Cardiac septum (tissue), 1 donor: ENCODE results near the gene SGCB. TPM values are rescaled to one million over a fixed set of nuclear protein-coding genes. Genes with fewer than 3 reads are reported as not detected.

ENCODE experiments used
- DNase-seq: peaks from one replicate; pipeline ENCODE4 v3.0.0-alpha.2; 2020; ENCODE audit warnings: low spot score
- intact Hi-C: fragments of 100-400 bp; cut with DNase I; formaldehyde crosslinking; loops from one replicate; pipeline ENCODE4 v1.14.0; 2022
- total RNA-seq: library from RNA; stranded (reverse); fragmentation: NEBNext Ultra II Directional; extraction: Animal tissue kit (Norgen Biotek cat#: 25700); gene quantifications from one replicate; pipeline ENCODE4 v1.2.1, GENCODE V29; 2021
- donor health status: DM: no; HTN: no; CAD: no.

Gene SGCB
- total RNA-seq, 1 donor from 2014 or later: 92.1 TPM

GRCh38 chr4:52032005-52032404, 6.1 kb downstream of the SGCB start:
- intact Hi-C loops: no loop called here
- no peak for DNase-seq

- DNase-seq: no peak
- intact Hi-C loops: loop anchor here (10.0 kb wide), 1 partner anchor 134 kb away; no protein-coding TSS in a partner anchor
Observed at GRCh38 chr4:52028970-52029369, 9.1 kb downstream of the SGCB start.

- intact Hi-C loops: loop anchor here (10.0 kb wide), 1 partner anchor 125 kb away; no protein-coding TSS in a partner anchor
Observed at GRCh38 chr4:52019936-52020657, 18.0 kb downstream of the SGCB start, which contains the start of gene LRRC66. TSS of gene LRRC66 (minus strand) at chr4:52020363. CDS start at chr4:52017613, 2,750 bp downstream.

GRCh38 chr4:52017814-52018213, 20.3 kb downstream of the SGCB start:
- intact Hi-C loops: no loop called here

More at GRCh38 chr4:52019936-52020657, 18.0 kb downstream of the SGCB start, which contains the start of gene LRRC66:
- no peak for DNase-seq

GRCh38 chr4:52016981-52017380, 21.1 kb downstream of the SGCB start:
- intact Hi-C loops: no loop called here
- DNase-seq: no peak

More at GRCh38 chr4:52017814-52018213, 20.3 kb downstream of the SGCB start:
- DNase-seq: no peak

GRCh38 chr4:52015366-52015765, 22.7 kb downstream of the SGCB start:
- DNase-seq: no peak
- intact Hi-C loops: no loop called here

GRCh38 chr4:52014903-52015302, 23.2 kb downstream of the SGCB start:
- intact Hi-C loops: no loop called here
- DNase-seq: no peak

GRCh38 chr4:52012651-52013050, 25.4 kb downstream of the SGCB start:
- no peak for DNase-seq
- intact Hi-C loops: no loop called here

- intact Hi-C loops: no loop called here
- DNase-seq: no peak
Observed at GRCh38 chr4:52010986-52011385, 27.1 kb downstream of the SGCB start.

GRCh38 chr4:52006887-52007286, 31.2 kb downstream of the SGCB start:
- intact Hi-C loops: no loop called here
- DNase-seq: no peak

GRCh38 chr4:52005604-52006273, 32.4 kb downstream of the SGCB start:
- intact Hi-C loops: no loop called here
- DNase-seq: no peak

GRCh38 chr4:52004414-52004813, 33.7 kb downstream of the SGCB start:
- DNase-seq: no peak
- intact Hi-C loops: no loop called here

- intact Hi-C loops: no loop called here
- DNase-seq: no peak
Observed at GRCh38 chr4:52001616-52002015, 36.5 kb downstream of the SGCB start.

- intact Hi-C loops: no loop called here
- no peak for DNase-seq
Observed at GRCh38 chr4:51999250-51999649, 38.8 kb downstream of the SGCB start.

GRCh38 chr4:51998837-51999236, 39.3 kb downstream of the SGCB start:
- intact Hi-C loops: no loop called here
- no peak for DNase-seq

- intact Hi-C loops: no loop called here
- no peak for DNase-seq
Observed at GRCh38 chr4:51997647-51998046, 40.5 kb downstream of the SGCB start.

GRCh38 chr4:51995647-51996220, 42.4 kb downstream of the SGCB start:
- intact Hi-C loops: no loop called here
- no peak for DNase-seq
